GM21576 (cell line): ENCODE results near the gene TPT1.
"Not testable (repeated sequence)": the region's sequence is repeated elsewhere in the genome, so short reads cannot be mapped to it uniquely, and the experiment has no call there.

Experiments
- ATAC-seq: cut with Tn5 transposase; IDR thresholded peaks from one replicate; pipeline ENCODE4 v1.9.1; 2021; ENCODE audit warnings: mild to moderate bottlenecking, moderate library complexity; ENCODE audit not compliant: unreplicated experiment

TPT1 gene

GRCh38 chr13:45368005-45368404 lies 27.0 kb upstream of the TPT1 start:
- no peak for ATAC-seq

GRCh38 chr13:45367358-45367757 lies 26.4 kb upstream of the TPT1 start:
- ATAC-seq = peak; percentile 98

- ATAC-seq = no peak
These were observed 24.5 kb upstream of the TPT1 start for GRCh38 chr13:45365558-45365885.

GRCh38 chr13:45364876-45365557 lies 24.0 kb upstream of the TPT1 start:
- no peak for ATAC-seq

- no peak for ATAC-seq
These were observed 22.0 kb upstream of the TPT1 start for GRCh38 chr13:45362939-45363338.

GRCh38 chr13:45361596-45362206 lies 20.7 kb upstream of the TPT1 start:
- ATAC-seq = no peak

GRCh38 chr13:45356966-45357672 lies 16.1 kb upstream of the TPT1 start:
- no peak for ATAC-seq

GRCh38 chr13:45353895-45354294 lies 12.9 kb upstream of the TPT1 start:
- no peak for ATAC-seq

- no peak for ATAC-seq
These were observed 11.0 kb upstream of the TPT1 start for GRCh38 chr13:45352031-45352430.

- ATAC-seq = no peak
These were observed 9.2 kb upstream of the TPT1 start for GRCh38 chr13:45350152-45350551.

- ATAC-seq = no peak
These were observed 8.5 kb upstream of the TPT1 start for GRCh38 chr13:45349438-45349837.

GRCh38 chr13:45344064-45344463 lies 3.1 kb upstream of the TPT1 start:
- not testable (repeated sequence) for ATAC-seq

- ATAC-seq = not testable (repeated sequence)
These were observed 2.1 kb upstream of the TPT1 start for GRCh38 chr13:45343102-45343501.

GRCh38 chr13:45342668-45343067 lies 1.7 kb upstream of the TPT1 start:
- not testable (repeated sequence) for ATAC-seq

GRCh38 chr13:45341799-45342500 lies 967 bp upstream of the TPT1 start:
- no peak for ATAC-seq

- peak; percentile 26 for ATAC-seq
These were observed 455 bp downstream of the TPT1 start for GRCh38 chr13:45340422-45341033.

GRCh38 chr13:45339867-45340266 lies 1.1 kb downstream of the TPT1 start:
- ATAC-seq = no peak

- no peak for ATAC-seq
These were observed 1.6 kb downstream of the TPT1 start for GRCh38 chr13:45339399-45339798.

GRCh38 chr13:45337803-45338202 lies 3.2 kb downstream of the TPT1 start:
- no peak for ATAC-seq

- ATAC-seq = no peak
These were observed 3.6 kb downstream of the TPT1 start for GRCh38 chr13:45337395-45337794.
